ENCODE results near the gene HTR2A. TPM values are rescaled to one million over a fixed set of nuclear protein-coding genes. Genes with fewer than 3 reads are reported as not detected.

The HTR2A gene
- total RNA-seq, 1 experiment from 2014 or later = not detected

DNA sequence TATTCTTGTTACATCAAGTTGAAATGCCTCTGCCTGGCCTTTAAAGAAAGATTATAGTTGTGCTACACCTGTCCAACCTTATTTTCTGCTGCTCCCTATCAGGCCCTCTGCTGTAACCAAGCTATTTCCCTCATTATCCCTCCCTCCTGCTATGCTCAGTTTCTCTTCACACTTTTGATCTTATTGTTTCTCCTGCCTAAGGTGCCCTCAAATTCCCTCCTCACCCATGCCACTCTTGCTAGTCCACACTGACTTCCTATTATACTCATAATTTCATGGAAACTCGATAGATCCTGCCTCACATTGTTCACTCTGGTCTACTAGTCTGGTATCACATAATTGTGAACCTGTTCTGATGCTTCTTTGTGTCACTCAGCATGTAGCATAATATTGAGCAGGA lies 80.5 kb downstream of the HTR2A start:
- DNase-seq (ENCODE audit: low read depth, low spot score) (no peak), ATAC-seq (no peak)
- Histone ChIP-seq H3K9me3 (ENCODE audit: control insufficient read depth in 1 of 2, insufficient read depth in 1 of 2, low read depth in 1 of 2, low read length in 2 of 2) (peaks cover 3 to 7% of the 10 kb centered on the region in 2 experiments; a peak in 2 of 4 replicates), H3K36me3 (ENCODE audit: control insufficient read depth in 1 of 2, insufficient read depth in 2 of 2, low read length in 2 of 2) (no peaks in the 10 kb centered on the region), H3K4me1 (ENCODE audit: control insufficient read depth in 1 of 2, insufficient read depth in 2 of 2, low read length in 2 of 2) (no peaks in the 10 kb centered on the region), H3K9ac (ENCODE audit: low read length) (no peak overlapping the region), H2AFZ (ENCODE audit: low read depth, low read length, poor library complexity, severe bottlenecking) (no peak overlapping the region), H3K79me2 (ENCODE audit: insufficient read depth, low read length) (no peaks in the 10 kb centered on the region), H3K4me3 (replicated peaks in 1 of 2; ENCODE audit: low read depth in 1 of 2, low read length in 2 of 2) (no peak overlapping the region), H3K27ac (ENCODE audit: low read depth, low read length) (no peak overlapping the region), H4K20me1 (ENCODE audit: insufficient read depth) (no peaks in the 10 kb centered on the region), H3K27me3 (ENCODE audit: insufficient read depth, low read length) (no peaks in the 10 kb centered on the region), H3K4me2 (ENCODE audit: low read length) (no peak overlapping the region), H3K9me2 (ENCODE audit: insufficient read depth) (no peaks in the 10 kb centered on the region)
- BruUV-seq (replicated peaks) = no TSS peak
- intact Hi-C loops (cut with micrococcal nuclease) = no loop called here
- POLR2A ChIA-PET = no interaction called here
- CTCF ChIA-PET = interaction anchor here (1.2 kb wide), 1 partner anchor 15 kb away, joined by 3 read pairs; no protein-coding TSS in a partner anchor
- RAD21 ChIA-PET (ENCODE audit: low non-redundant PET in 1 of 2, low total read pairs in 2 of 2, uncharacterized antibody in 2 of 2, unreplicated experiment in 2 of 2) = no interaction called here
- no peak for TF ChIP-seq CBX3 (IDR thresholded peaks at IDR 0.05; ENCODE audit: low read depth)
- no peak for TF ChIP-seq SIN3A (IDR thresholded peaks at IDR 0.05; ENCODE audit: low read depth)
- no peak for TF ChIP-seq JUND (IDR thresholded peaks at IDR 0.05)
- TF ChIP-seq EGR1 (IDR thresholded peaks at IDR 0.05; ENCODE audit: low read depth) = no peak
- no peak for TF ChIP-seq SRF (IDR thresholded peaks at IDR 0.05; ENCODE audit: low read depth)
- TF ChIP-seq RAD21 (IDR thresholded peaks at IDR 0.05; ENCODE audit: low read depth) = no peak
- TF ChIP-seq EZH2 (IDR thresholded peaks at IDR 0.05) = no peak
- TF ChIP-seq EZH2phosphoT487 (IDR thresholded peaks at IDR 0.05; ENCODE audit: borderline replicate concordance) = no peak
- TF ChIP-seq, protein P1, sequence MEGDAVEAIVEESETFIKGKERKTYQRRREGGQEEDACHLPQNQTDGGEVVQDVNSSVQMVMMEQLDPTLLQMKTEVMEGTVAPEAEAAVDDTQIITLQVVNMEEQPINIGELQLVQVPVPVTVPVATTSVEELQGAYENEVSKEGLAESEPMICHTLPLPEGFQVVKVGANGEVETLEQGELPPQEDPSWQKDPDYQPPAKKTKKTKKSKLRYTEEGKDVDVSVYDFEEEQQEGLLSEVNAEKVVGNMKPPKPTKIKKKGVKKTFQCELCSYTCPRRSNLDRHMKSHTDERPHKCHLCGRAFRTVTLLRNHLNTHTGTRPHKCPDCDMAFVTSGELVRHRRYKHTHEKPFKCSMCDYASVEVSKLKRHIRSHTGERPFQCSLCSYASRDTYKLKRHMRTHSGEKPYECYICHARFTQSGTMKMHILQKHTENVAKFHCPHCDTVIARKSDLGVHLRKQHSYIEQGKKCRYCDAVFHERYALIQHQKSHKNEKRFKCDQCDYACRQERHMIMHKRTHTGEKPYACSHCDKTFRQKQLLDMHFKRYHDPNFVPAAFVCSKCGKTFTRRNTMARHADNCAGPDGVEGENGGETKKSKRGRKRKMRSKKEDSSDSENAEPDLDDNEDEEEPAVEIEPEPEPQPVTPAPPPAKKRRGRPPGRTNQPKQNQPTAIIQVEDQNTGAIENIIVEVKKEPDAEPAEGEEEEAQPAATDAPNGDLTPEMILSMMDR (IDR thresholded peaks at IDR 0.05 in 2 of 3, conservative IDR thresholded peaks at IDR 0.05 in 1 of 3; ENCODE audit: borderline replicate concordance in 1 of 3, insufficient read depth in 1 of 3, low read depth in 2 of 3, low read length in 2 of 3) = no peak
- TF ChIP-seq SP1 (IDR thresholded peaks at IDR 0.05; ENCODE audit: low read depth) = no peak
- TF ChIP-seq CEBPB (IDR thresholded peaks at IDR 0.05; ENCODE audit: low read depth) = no peak
- TF ChIP-seq, protein P2, sequence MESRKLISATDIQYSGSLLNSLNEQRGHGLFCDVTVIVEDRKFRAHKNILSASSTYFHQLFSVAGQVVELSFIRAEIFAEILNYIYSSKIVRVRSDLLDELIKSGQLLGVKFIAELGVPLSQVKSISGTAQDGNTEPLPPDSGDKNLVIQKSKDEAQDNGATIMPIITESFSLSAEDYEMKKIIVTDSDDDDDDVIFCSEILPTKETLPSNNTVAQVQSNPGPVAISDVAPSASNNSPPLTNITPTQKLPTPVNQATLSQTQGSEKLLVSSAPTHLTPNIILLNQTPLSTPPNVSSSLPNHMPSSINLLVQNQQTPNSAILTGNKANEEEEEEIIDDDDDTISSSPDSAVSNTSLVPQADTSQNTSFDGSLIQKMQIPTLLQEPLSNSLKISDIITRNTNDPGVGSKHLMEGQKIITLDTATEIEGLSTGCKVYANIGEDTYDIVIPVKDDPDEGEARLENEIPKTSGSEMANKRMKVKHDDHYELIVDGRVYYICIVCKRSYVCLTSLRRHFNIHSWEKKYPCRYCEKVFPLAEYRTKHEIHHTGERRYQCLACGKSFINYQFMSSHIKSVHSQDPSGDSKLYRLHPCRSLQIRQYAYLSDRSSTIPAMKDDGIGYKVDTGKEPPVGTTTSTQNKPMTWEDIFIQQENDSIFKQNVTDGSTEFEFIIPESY (IDR thresholded peaks at IDR 0.05; ENCODE audit: extremely low read depth, insufficient replicate concordance, low read length) = no peak
